GM12878 (cell line): ENCODE measurements around the gene BCO1. TPM values are rescaled to one million over a fixed set of nuclear protein-coding genes. Genes with fewer than 3 reads are reported as not detected.

ENCODE experiments used
- ATAC-seq: fragments of 200-7000 bp; cut with Tn5 transposase; 3 replicates; pipeline ENCODE4 v1.9.1; 2020; ENCODE audit warnings: mild to moderate bottlenecking, moderate library complexity
- BruUV-seq: library from RNA; stranded (reverse); fragments of 400-500 nt; replicated peaks from 2 replicates; lab custom pipeline; 2021; lab: Mats Ljungman, UMichigan
- CTCF ChIA-PET: fragments of 300-600 bp; sonication (Branson Sonifier 250); formaldehyde crosslinking; extraction: SDS; loops from one replicate; lab custom pipeline; 2021; ENCODE audit warnings: inconsistent platforms; lab: Yijun Ruan, JAX
- POLR2A ChIA-PET: fragments of 350-600 bp; formaldehyde crosslinking; extraction: SDS; loops from one replicate; lab custom pipeline; 2021; ENCODE audit warnings: inconsistent platforms; lab: Charles Lee
- RAD21 ChIA-PET: fragments of 300-600 bp; sonication (Branson Sonifier 250); formaldehyde crosslinking; loops from one replicate; lab custom pipeline; 2023; ENCODE audit warnings: antibody characterized with exemption; ENCODE audit not compliant: unreplicated experiment; lab: Charles Lee
- SMC1A ChIA-PET: fragments of 300-600 bp; sonication (Branson Sonifier 250); formaldehyde crosslinking; loops from one replicate; lab custom pipeline; 2023; ENCODE audit not compliant: unreplicated experiment, uncharacterized antibody; lab: Charles Lee
- DNase-seq: peaks from one replicate; pipeline ENCODE4 v3.0.0-alpha.2; 2011; ENCODE audit warnings: low read depth, low spot score
- FAIRE-seq: peaks from 3 replicates; lab custom pipeline; 2011; peaks lifted over from hg19 to GRCh38; lab: Jason Lieb, UNC
- H2AFZ ChIP-seq: 2 replicates; pipeline ENCODE4 v1.6.0; 2011; ENCODE audit warnings: low read depth, low read length, control low read depth; ENCODE audit not compliant: control insufficient read depth
- H3K27ac ChIP-seq: 2 replicates; pipeline ENCODE4 v1.5.1; 2011; ENCODE audit warnings: control low read depth; ENCODE audit not compliant: control insufficient read depth, insufficient read depth
- H3K27me3 ChIP-seq, 2 experiments: replicated peaks in 1 of 2; 2 replicates each; pipeline versions ENCODE4 v1.6.0 to v1.6.1; 2011; ENCODE audit warnings: low read length in 1 of 2; ENCODE audit not compliant: control insufficient read depth in 2 of 2, insufficient read depth in 2 of 2
- H3K36me3 ChIP-seq, 2 experiments: 2 replicates each; pipeline ENCODE4 v1.5.1; 2011; ENCODE audit warnings: low read length in 1 of 2; ENCODE audit not compliant: control insufficient read depth in 2 of 2, insufficient read depth in 2 of 2
- H3K4me1 ChIP-seq: 2 replicates; pipeline ENCODE4 v1.6.1; 2011; ENCODE audit warnings: mild to moderate bottlenecking, low read length, moderate library complexity, mixed read lengths; ENCODE audit not compliant: control insufficient read depth, insufficient read depth
- H3K4me2 ChIP-seq: 2 replicates; pipeline ENCODE4 v1.6.0; 2011; ENCODE audit warnings: control low read depth; ENCODE audit not compliant: control insufficient read depth, insufficient read depth
- H3K4me3 ChIP-seq: fragments of 200-600 bp; sonication (generic); 2 replicates; pipeline ENCODE4 v1.5.1; 2016
- H3K79me2 ChIP-seq: 2 replicates; pipeline ENCODE4 v1.6.0; 2011; ENCODE audit warnings: low read length; ENCODE audit not compliant: control insufficient read depth, insufficient read depth
- H3K9ac ChIP-seq: 2 replicates; pipeline ENCODE4 v1.8.0; 2011; ENCODE audit warnings: low read length, control low read depth, mixed read lengths; ENCODE audit not compliant: control insufficient read depth, insufficient read depth
- H3K9me3 ChIP-seq: replicated peaks from 3 replicates; pipeline ENCODE4 v1.5.1; 2011; ENCODE audit warnings: mild to moderate bottlenecking, low read length; ENCODE audit not compliant: control insufficient read depth, insufficient read depth
- H4K20me1 ChIP-seq: 2 replicates; pipeline ENCODE4 v1.6.0; 2011; ENCODE audit not compliant: control insufficient read depth, insufficient read depth
- KDM1A ChIP-seq: fragments of 200-600 bp; sonication (generic); IDR thresholded peaks from 2 replicates; pipeline ENCODE4 v1.6.1; 2016; ENCODE audit warnings: borderline replicate concordance
- WGBS: methylation state at CpG from one replicate; pipeline ENCODE4 v1.1.6; 2016; ENCODE audit warnings: low lambda C conversion rate; ENCODE audit not compliant: insufficient replicate concordance, insufficient coverage; ENCODE audit errors: missing lambda C conversion rate; 5-methylcytosine and 5-hydroxymethylcytosine counted together
- in situ Hi-C: fragments of 300-500 bp; cut with MboI; formaldehyde crosslinking; loops from 9 replicates; pipeline ENCODE4 v1.14.3; 2018; ENCODE audit warnings: mixed read lengths
- intact Hi-C: fragments of 100-400 bp; cut with micrococcal nuclease; formaldehyde crosslinking; loops from one replicate; pipeline ENCODE4 v1.14.2; 2022; ENCODE audit not compliant: unreplicated experiment
- polyA plus RNA-seq, 11 experiments: library from polyadenylated mRNA; depleted of rRNA in 4 of 11; unstranded in 6 of 11; stranded (reverse) in 5 of 11; fragments of >200 nt; fragmentation: Nextera tagmentation in 4 of 11; fragmentation: Illumina TruSeq in 1 of 11; extraction: Ambion mirVana in 4 of 11; extraction: Trizol in 1 of 11; gene quantifications; 1 replicate in 1 of 11; 2 replicates in 10 of 11; pipeline versions ENCODE4 v1.2.1 to v1.2.3, GENCODE V29; 2011 to 2016; ENCODE audit warnings: inconsistent platforms in 2 of 11, missing spikeins in 2 of 11, low read depth in 1 of 11
- total RNA-seq, 4 experiments: library from RNA; depleted of rRNA in 3 of 4; stranded (reverse); fragments of >200 nt in 3 of 4; fragmentation: Illumina TruSeq in 1 of 4; extraction: Trizol in 1 of 4; gene quantifications; 2 replicates each; pipeline versions ENCODE4 v1.2.1 to v1.2.3, GENCODE V29; 2013 to 2021
- TF ChIP-seq, protein P1 (sequence below): fragments of 150-350 bp; IDR thresholded peaks from 2 replicates; pipeline ENCODE4 v1.6.1; 2016; ENCODE audit warnings: low read depth, low read length
- TF ChIP-seq, protein P2 (sequence below), 3 experiments: IDR thresholded peaks in 2 of 3; conservative IDR thresholded peaks in 1 of 3; 2 replicates each; pipeline ENCODE4 v1.5.1; 2011; ENCODE audit warnings: low read depth in 3 of 3, low read length in 3 of 3, mild to moderate bottlenecking in 3 of 3, control low read depth in 2 of 3, moderate library complexity in 2 of 3, inconsistent platforms in 1 of 3, mixed read lengths in 1 of 3; ENCODE audit not compliant: control insufficient read depth in 2 of 3, insufficient read depth in 1 of 3; ENCODE audit errors: extremely low read depth in 1 of 3

The BCO1 gene
- total and polyA plus RNA-seq, 10 of the 15 experiments (the other 5 are each of a cell fraction or from before 2014, with no cell fraction given), result 0.09 to 0.21 (median 0.14) TPM; not detected in 7

DNA sequence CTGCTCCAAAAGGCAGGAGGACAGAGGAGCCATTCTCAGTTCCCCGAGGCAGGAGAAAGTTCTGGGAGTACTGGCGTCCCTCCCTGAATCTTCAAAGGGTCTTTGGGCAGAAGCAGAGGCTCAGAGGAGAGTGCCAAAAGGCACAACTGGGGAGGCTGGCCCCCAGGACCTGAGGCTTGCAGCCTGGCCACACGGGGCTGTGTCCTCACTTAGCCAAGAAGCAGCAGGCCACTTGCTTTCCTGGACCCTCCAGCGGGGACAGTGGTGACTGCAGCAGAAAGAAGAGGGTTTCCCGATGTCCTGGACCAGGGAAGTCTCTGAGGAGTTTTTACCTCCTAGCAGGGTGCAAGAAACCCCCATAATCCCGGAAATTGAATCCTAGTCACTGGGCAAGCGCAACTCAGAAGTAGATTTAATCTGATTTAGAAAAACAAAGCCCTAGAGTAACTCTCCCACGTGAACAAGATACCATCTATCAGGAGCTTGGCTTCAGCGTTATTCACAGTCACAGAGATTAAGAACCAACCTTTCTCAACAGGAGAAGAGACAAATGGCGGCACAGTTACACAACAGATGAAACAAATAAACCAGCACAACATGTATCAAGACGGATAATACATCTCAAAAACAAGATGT is 25.5 kb upstream of the BCO1 start (continued):
- TF ChIP-seq, protein P1, sequence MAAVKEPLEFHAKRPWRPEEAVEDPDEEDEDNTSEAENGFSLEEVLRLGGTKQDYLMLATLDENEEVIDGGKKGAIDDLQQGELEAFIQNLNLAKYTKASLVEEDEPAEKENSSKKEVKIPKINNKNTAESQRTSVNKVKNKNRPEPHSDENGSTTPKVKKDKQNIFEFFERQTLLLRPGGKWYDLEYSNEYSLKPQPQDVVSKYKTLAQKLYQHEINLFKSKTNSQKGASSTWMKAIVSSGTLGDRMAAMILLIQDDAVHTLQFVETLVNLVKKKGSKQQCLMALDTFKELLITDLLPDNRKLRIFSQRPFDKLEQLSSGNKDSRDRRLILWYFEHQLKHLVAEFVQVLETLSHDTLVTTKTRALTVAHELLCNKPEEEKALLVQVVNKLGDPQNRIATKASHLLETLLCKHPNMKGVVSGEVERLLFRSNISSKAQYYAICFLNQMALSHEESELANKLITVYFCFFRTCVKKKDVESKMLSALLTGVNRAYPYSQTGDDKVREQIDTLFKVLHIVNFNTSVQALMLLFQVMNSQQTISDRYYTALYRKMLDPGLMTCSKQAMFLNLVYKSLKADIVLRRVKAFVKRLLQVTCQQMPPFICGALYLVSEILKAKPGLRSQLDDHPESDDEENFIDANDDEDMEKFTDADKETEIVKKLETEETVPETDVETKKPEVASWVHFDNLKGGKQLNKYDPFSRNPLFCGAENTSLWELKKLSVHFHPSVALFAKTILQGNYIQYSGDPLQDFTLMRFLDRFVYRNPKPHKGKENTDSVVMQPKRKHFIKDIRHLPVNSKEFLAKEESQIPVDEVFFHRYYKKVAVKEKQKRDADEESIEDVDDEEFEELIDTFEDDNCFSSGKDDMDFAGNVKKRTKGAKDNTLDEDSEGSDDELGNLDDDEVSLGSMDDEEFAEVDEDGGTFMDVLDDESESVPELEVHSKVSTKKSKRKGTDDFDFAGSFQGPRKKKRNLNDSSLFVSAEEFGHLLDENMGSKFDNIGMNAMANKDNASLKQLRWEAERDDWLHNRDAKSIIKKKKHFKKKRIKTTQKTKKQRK, result no peak

DNA sequence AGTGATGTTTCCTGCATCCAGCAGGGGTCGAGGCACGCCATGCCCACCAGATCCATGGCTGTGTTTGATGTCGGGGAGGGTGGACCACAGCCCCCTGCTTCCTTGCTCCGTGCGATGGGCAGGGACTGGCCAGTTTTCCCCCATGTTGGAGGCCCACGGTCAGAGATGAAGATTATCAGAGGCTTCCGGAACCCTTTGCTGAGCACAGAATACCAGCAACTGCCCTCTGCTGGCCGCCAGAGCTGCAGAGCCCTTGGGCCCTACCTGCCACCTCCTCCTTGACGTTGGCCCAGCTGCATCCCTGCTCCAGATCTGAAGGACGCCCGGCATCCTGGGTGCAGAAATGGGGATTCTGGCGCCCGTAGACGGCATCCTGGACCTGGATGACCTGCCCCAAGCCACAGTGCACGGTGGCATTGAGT is 23.7 kb upstream of the BCO1 start:
- H3K79me2 ChIP-seq, result no peaks in the 10 kb centered on the region
- no peaks in the 10 kb centered on the region for H3K36me3 ChIP-seq
- CTCF ChIA-PET, result interaction anchor here (1.5 kb wide), 1 partner anchor 10 kb away, joined by 6 read pairs; no protein-coding TSS in a partner anchor
- no peak for FAIRE-seq
- no peak for DNase-seq
- H3K4me3 ChIP-seq, result no peak overlapping the region
- in situ Hi-C loops, result no loop called here
- intact Hi-C loops, result no loop called here
- H3K27me3 ChIP-seq, result no peaks in the 10 kb centered on the region; a peak in 1 of 4 replicates
- 29% methylated on average over 15 of the region's 15 CpGs for WGBS
- TF ChIP-seq KDM1A, result no peak
- TF ChIP-seq, protein P2, sequence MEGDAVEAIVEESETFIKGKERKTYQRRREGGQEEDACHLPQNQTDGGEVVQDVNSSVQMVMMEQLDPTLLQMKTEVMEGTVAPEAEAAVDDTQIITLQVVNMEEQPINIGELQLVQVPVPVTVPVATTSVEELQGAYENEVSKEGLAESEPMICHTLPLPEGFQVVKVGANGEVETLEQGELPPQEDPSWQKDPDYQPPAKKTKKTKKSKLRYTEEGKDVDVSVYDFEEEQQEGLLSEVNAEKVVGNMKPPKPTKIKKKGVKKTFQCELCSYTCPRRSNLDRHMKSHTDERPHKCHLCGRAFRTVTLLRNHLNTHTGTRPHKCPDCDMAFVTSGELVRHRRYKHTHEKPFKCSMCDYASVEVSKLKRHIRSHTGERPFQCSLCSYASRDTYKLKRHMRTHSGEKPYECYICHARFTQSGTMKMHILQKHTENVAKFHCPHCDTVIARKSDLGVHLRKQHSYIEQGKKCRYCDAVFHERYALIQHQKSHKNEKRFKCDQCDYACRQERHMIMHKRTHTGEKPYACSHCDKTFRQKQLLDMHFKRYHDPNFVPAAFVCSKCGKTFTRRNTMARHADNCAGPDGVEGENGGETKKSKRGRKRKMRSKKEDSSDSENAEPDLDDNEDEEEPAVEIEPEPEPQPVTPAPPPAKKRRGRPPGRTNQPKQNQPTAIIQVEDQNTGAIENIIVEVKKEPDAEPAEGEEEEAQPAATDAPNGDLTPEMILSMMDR (IDR thresholded peaks at IDR 0.05 in 2 of 3, conservative IDR thresholded peaks at IDR 0.05 in 1 of 3; ENCODE audit: control insufficient read depth in 2 of 3, extremely low read depth in 1 of 3, insufficient read depth in 1 of 3, low read depth in 3 of 3, low read length in 3 of 3), result peak; percentile 29 to 43 (median 39); a peak in 5 of 6 replicates
- SMC1A ChIA-PET, result no interaction called here
- BruUV-seq, result no TSS peak
- no peak overlapping the region for H2AFZ ChIP-seq
- POLR2A ChIA-PET, result no interaction called here
- H3K27ac ChIP-seq, result no peak overlapping the region
- no peaks in the 10 kb centered on the region for H3K9me3 ChIP-seq
- ATAC-seq, result peak; percentile 70
- no peak overlapping the region for H3K9ac ChIP-seq
- H4K20me1 ChIP-seq, result no peaks in the 10 kb centered on the region; the same call in 1 of the 2 replicates
- H3K4me1 ChIP-seq, result no peaks in the 10 kb centered on the region
- RAD21 ChIA-PET, result no interaction called here
- no peak overlapping the region for H3K4me2 ChIP-seq
